Measurements from ENCODE around the gene PPP1CA. TPM values are rescaled to one million over a fixed set of nuclear protein-coding genes. Genes with fewer than 3 reads are reported as not detected.
"Not testable (repeated sequence)": the region's sequence is repeated elsewhere in the genome, so short reads cannot be mapped to it uniquely, and the experiment has no call there.

The PPP1CA gene
- total and polyA plus RNA-seq, 5 donors = 73.1 to 93.4 (median 79.4) TPM

DNA sequence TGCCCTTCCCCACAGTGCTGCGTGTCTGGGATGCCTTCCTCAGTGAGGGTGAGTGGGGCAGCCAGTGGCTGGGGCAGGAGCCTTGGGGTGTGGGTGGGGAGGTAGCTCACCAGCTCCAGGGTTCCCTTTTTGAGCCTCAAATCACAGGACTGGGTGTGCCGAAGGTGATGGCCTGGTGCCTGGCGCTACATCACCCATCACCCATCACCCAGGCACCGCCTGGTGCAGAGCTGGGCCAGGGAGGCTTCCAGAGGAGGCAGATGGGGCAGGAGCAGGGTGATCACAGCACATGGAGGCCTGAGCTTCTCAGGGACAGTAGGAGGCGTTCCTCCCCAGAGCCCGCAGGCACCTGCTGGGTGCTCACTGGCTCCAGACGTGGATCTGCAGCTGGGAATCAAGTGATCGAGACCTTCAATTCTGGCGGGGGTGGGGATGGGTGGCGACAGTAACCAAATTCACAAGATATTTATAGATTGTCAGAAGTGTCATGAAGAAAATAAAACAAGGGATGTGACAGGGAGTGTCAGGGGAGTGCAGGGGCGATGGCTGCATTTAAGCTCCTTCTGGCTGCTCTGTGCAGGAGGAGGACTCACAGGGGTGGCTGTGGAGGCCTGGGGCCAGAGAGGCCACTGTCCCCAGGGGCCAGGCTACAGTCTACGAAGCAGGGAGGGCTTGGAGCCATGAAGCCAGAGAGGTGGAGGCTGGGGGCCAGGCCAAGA, 5.5 kb upstream of the PPP1CA start:
- Histone ChIP-seq H3K27ac (ENCODE audit: low read length) (no peak overlapping the region), H3K9me3 (ENCODE audit: control insufficient read depth, low read length) (no peaks in the 10 kb centered on the region), H3K4me1 (ENCODE audit: control insufficient read depth, insufficient read depth, low read length) (no peaks in the 10 kb centered on the region), H3K4me3 (ENCODE audit: low read length) (no peak overlapping the region), H3K27me3 (ENCODE audit: control insufficient read depth, insufficient read depth) (no peaks in the 10 kb centered on the region)
- intact Hi-C loops (cut with DNase I) = loop anchor here in 1 of 4 donors (10.0 kb wide), 1 partner anchor 98 kb away; the partner anchor contains the start of genes CDK2AP2 and PITPNM1
- DNase-seq (peak in 1 of 3 donors; percentile 77), ATAC-seq (peak; percentile 4 to 30)
- WGBS = 45% methylated on average over 12 of the region's 12 CpGs

DNA sequence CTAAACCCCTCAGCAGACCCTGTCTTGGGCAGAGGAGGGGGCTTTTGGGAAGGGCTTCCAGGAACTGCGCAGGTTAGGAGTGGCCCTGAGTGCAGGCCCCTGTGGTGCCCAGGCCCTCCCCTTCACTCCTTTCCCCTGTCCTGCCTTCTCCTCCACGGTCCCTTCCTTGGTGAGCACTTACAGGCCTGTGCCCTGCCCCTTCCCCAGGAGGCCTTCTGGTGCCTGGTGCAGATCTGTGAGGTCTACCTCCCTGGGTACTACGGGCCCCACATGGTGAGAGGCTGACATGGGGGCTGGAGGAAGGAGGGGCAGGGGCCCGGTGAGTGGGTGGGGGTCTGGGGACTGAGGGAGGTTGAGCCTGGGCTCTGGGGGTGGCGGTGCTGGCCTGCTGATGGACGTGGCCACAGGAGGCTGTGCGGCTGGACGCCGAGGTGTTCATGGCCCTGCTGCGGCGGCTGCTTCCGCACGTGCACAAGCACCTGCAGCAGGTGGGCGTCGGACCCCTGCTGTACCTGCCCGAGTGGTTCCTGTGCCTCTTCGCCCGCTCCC, 4.8 kb upstream of the PPP1CA start:
- ATAC-seq (no peak), DNase-seq (no peak)
- intact Hi-C loops (cut with DNase I) = loop anchor here in 1 of 4 donors (10.0 kb wide), 1 partner anchor 98 kb away; the partner anchor contains the start of genes CDK2AP2 and PITPNM1
- 81% methylated on average over 18 of the region's 18 CpGs for WGBS
- no peaks in the 10 kb centered on the region for H3K4me1 ChIP-seq (ENCODE audit: control insufficient read depth, insufficient read depth, low read length)
- H3K27ac ChIP-seq (ENCODE audit: low read length) = no peak overlapping the region
- H3K9me3 ChIP-seq (ENCODE audit: control insufficient read depth, low read length) = no peaks in the 10 kb centered on the region
- H3K27me3 ChIP-seq (ENCODE audit: control insufficient read depth, insufficient read depth) = no peaks in the 10 kb centered on the region
- H3K4me3 ChIP-seq (ENCODE audit: low read length) = no peak overlapping the region

DNA sequence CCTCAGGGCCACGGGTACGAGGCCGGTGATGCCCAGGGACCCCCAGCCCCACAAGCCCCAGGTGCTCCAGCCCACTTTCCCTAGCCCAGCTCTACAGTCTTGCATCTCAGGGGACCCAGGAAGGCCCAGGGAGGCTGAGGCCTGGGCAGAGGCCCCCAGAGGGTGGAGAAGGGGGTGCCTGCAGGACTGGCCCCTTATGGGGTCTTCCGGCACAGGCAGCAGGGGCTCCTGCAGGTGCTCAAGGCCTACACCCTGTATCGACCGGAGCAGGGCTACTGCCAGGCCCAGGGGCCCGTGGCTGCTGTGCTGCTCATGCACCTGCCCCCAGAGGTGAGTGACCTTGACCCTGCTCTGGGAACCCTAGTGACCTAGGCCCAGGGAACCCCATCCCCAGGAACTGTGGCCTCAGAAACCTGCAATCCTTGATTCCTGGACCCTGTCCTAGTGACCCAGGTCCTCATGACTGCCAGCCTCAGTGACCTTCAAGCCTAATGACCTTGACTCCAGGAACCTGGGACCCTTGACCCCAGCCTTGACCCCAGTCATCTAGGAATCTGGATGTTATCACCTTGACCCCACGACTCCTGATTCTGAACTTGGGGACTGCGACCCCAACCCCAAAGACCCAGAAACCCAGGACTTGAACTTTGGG, 4.2 kb upstream of the PPP1CA start:
- no peak overlapping the region for H3K4me3 ChIP-seq (ENCODE audit: low read length)

DNA sequence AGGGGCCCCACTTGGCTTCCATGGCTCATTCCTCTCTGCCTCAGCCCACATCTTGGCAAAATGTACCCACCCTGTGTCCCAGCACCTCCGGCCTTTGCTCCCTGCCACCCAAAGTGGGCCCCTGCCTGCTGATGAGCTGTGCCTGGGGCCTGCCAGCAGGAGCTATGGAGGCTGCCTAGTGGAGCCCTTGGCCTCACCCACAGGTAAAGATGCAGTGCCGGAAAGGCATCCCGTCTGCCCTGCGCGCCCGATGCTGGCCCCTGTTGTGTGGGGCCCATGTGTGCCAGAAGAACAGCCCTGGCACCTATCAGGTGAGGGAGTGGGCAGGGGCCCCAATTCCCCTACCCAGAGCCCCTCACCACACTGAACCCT, 3.5 kb upstream of the PPP1CA start:
- no peak overlapping the region for H3K4me3 ChIP-seq (ENCODE audit: low read length)
- H3K27me3 ChIP-seq (ENCODE audit: control insufficient read depth, insufficient read depth) = no peaks in the 10 kb centered on the region
- WGBS = 89% methylated on average over 6 of the region's 6 CpGs
- DNase-seq = peak in 1 of 3 donors; percentile 51
- H3K9me3 ChIP-seq (ENCODE audit: control insufficient read depth, low read length) = no peaks in the 10 kb centered on the region
- intact Hi-C loops (cut with DNase I) = loop anchor here in 1 of 4 donors (10.0 kb wide), 1 partner anchor 100 kb away; the partner anchor contains the start of genes CDK2AP2 and PITPNM1
- H3K4me1 ChIP-seq (ENCODE audit: control insufficient read depth, insufficient read depth, low read length) = peaks cover 6% of the 10 kb centered on the region
- no peak overlapping the region for H3K27ac ChIP-seq (ENCODE audit: low read length)
- no peak for ATAC-seq

More for the DNA sequence above, 4.2 kb upstream of the PPP1CA start:
- Histone ChIP-seq H3K27ac (ENCODE audit: low read length) (no peak overlapping the region), H3K4me1 (ENCODE audit: control insufficient read depth, insufficient read depth, low read length) (peaks cover under 1% of the 10 kb centered on the region), H3K9me3 (ENCODE audit: control insufficient read depth, low read length) (no peaks in the 10 kb centered on the region), H3K27me3 (ENCODE audit: control insufficient read depth, insufficient read depth) (no peaks in the 10 kb centered on the region)
- no peak for ATAC-seq
- WGBS = 91% methylated on average over 9 of the region's 9 CpGs
- intact Hi-C loops (cut with DNase I) = loop anchor here in 1 of 4 donors (10.0 kb wide), 1 partner anchor 99 kb away; the partner anchor contains the start of genes CDK2AP2 and PITPNM1
- no peak for DNase-seq

DNA sequence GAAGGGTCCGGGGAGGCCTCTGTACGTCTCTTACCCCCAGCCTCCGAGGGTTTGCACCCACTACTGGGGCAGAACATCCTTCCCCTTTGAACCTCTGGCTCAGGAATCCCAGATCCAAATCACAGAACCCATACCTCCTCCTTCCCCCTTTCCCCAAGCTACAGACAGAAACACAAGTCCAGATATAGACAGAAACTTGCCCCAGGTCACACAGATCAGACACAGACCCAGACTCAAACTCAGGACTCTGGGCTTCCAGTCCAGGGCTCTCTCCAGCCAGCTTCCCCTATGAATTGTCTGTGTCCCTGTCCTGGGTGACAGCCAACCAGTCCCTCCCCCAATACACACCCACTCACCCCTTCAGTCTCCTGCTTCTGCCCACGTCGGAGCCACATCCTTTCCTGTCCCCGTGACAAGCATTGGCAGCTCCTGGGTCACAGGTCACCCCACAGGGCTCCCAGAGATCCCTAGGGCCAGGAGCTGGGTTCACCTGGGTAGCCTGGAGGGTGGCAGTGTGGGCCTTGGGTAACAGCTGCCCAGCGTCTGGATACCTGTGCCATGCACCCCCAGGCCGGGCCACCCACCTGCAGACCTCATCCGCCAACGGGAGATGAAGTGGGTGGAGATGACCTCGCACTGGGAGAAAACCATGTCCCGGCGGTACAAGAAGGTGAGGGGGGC, 3.0 kb upstream of the PPP1CA start:
- intact Hi-C loops (cut with DNase I) = loop anchor here in 2 of 4 donors (5.0 to 10.0 kb wide), 3 partner anchors 63 to 103 kb away; partner anchors contain the start of genes CDK2AP2 (in 2 of the 2), PITPNM1 (in 2 of the 2) and TMEM134 (in 1 of the 2)
- Histone ChIP-seq H3K27me3 (ENCODE audit: control insufficient read depth, insufficient read depth) (no peaks in the 10 kb centered on the region), H3K9me3 (ENCODE audit: control insufficient read depth, low read length) (no peaks in the 10 kb centered on the region), H3K4me3 (ENCODE audit: low read length) (no peak overlapping the region), H3K4me1 (ENCODE audit: control insufficient read depth, insufficient read depth, low read length) (peaks cover 6% of the 10 kb centered on the region), H3K27ac (ENCODE audit: low read length) (no peak overlapping the region)
- DNase-seq = no peak
- no peak for ATAC-seq
- WGBS = 65% methylated on average over 13 of the region's 13 CpGs

DNA sequence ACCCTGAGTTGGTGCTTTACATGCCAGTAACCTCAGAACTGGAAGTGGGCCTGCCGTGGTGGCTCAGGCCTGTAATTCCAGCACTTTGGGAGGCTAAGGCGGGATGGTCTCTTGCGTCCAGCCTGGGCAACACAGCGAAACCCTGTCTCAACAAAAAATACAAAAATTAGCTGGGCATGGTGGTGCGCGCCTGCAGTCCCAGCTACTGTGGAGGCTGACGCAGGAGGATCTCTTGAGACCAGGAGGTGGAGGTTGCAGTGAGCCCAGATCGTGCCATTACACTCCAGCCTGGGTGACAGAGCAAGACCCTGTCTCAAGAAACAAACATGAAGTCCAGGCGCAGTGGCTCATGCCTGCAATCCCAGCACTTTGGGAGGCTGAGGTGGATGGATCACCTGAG, 1.4 kb upstream of the PPP1CA start:
- not testable (repeated sequence) for H3K27me3 ChIP-seq (ENCODE audit: control insufficient read depth, insufficient read depth); H3K4me3 ChIP-seq (ENCODE audit: low read length); H3K4me1 ChIP-seq (ENCODE audit: control insufficient read depth, insufficient read depth, low read length); ATAC-seq; H3K9me3 ChIP-seq (ENCODE audit: control insufficient read depth, low read length); H3K27ac ChIP-seq (ENCODE audit: low read length); DNase-seq
- intact Hi-C loops (cut with DNase I) = loop anchor here in 2 of 4 donors (5.0 to 10.0 kb wide), 3 partner anchors 64 to 104 kb away; partner anchors contain the start of genes CDK2AP2 (in 2 of the 2), PITPNM1 (in 2 of the 2) and TMEM134 (in 1 of the 2)
- WGBS = 97% methylated on average over 9 of the region's 9 CpGs

DNA sequence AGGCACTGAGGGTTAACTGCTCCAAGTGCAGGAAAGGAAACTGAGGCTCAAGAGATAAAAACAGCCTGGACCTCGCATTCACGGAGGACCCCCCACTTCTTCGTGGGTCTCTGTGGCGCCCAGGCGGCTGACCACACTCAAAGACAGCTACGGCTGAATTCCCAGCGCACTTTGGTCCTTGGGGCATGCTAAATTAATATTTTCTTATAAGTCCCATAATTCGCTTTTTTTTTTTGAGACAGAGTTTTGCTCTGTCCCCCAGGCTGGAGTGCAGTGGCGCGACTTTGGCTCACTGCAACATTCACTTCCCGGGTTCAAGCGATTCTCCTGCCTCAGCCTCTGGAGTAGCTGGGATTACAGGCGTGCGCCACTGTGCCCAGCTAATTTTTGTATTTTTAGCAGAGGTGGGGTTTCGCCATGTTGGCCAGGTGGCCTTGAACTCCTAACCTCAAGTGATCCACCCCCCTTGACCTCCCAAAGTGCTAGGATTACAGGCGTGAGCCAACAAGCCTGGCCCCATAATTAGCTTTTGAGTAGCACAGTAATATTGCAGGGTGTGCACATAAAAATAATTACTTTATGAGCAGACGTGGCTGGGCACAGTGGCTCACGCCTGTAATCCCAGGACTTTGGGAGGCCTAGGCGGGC, 658 bp upstream of the PPP1CA start:
- not testable (repeated sequence) for H3K9me3 ChIP-seq (ENCODE audit: control insufficient read depth, low read length); H3K4me1 ChIP-seq (ENCODE audit: control insufficient read depth, insufficient read depth, low read length); H3K27me3 ChIP-seq (ENCODE audit: control insufficient read depth, insufficient read depth); ATAC-seq
- 58% methylated on average over 19 of the region's 19 CpGs for WGBS
- intact Hi-C loops (cut with DNase I) = loop anchor here in 2 of 4 donors (5.0 to 10.0 kb wide), 3 partner anchors 65 to 105 kb away; partner anchors contain the start of genes CDK2AP2 (in 2 of the 2), PITPNM1 (in 2 of the 2) and TMEM134 (in 1 of the 2)
- Histone ChIP-seq H3K27ac (ENCODE audit: low read length) (peak overlapping the region; percentile 96), H3K4me3 (ENCODE audit: low read length) (peak overlapping the region; percentile 80)
- DNase-seq = peak in 1 of 3 donors; percentile 65

DNA sequence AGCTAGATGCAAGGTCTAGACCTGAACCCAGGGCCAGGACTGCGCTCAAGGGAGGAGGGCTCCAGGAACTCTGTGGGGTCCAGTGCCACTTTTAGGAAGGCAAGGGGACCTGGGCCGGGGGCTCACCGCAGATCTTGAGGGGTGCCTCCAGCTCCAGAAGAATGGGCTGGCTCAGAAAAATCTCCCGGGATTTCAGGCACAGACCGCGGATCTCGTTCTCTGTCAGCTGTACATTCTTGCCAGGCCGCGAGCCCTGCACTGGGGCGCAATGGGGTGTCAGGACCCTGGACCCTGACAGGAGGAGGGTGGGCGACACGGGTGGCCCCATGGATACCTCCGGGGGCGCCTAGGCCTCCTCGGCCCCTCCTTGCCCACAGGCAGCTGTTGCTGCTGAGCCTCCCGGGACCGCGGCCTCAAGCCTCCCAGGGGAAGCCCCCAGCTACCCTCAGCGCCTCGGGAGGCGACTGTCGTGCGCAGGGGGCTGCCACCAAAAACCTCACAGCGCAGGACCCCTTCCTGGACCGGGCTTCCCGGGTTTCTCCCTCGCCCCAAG, 640 bp downstream of the PPP1CA start:
- peak overlapping the region; percentile 97 for H3K27ac ChIP-seq (ENCODE audit: low read length)
- intact Hi-C loops (cut with DNase I) = loop anchor here in 2 of 4 donors (5.0 to 10.0 kb wide), 3 partner anchors 66 to 106 kb away; partner anchors contain the start of genes CDK2AP2 (in 2 of the 2), PITPNM1 (in 2 of the 2) and TMEM134 (in 1 of the 2)
- WGBS = 4% methylated on average over 27 of the region's 27 CpGs
- no peaks in the 10 kb centered on the region for H3K9me3 ChIP-seq (ENCODE audit: control insufficient read depth, low read length)
- peak overlapping the region; percentile 80 for H3K4me3 ChIP-seq (ENCODE audit: low read length)
- no peaks in the 10 kb centered on the region for H3K27me3 ChIP-seq (ENCODE audit: control insufficient read depth, insufficient read depth)
- DNase-seq = no peak
- ATAC-seq = peak; percentile 2 to 22
- peaks cover 6% of the 10 kb centered on the region for H3K4me1 ChIP-seq (ENCODE audit: control insufficient read depth, insufficient read depth, low read length)

DNA sequence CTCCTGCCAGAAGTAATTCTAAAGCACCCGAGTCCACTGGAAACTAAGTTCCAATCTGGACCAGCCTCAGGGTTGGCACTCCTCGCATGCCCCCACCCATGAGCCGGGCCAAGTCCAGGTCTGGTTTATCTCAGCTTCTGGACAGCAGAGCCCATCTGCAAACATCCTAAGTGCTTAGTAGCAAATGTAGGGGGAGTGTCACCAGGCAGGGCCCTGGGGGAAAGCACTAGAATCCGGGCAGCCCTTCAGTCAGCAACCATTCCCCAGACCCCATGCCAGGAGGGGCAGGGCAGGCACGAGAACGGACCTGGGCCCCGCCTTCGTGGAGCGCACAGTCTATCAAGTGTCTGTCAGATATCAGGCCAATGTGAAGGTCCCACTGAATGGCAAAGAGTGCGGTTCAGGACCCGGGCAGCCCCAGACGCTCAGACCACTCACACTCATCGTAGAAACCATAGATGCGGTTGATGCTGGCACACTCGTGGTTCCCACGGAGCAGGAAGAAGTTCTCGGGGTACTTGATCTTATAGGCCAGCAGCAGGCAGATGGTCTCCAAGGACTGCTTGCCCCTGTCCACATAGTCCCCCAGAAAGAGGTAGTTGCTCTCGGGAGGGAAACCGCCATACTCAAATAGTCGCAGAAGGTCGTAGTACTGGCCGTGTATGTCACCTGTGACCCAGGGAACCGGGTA, 1.3 kb downstream of the PPP1CA start:
- 37% methylated on average over 23 of the region's 23 CpGs for WGBS

More for the DNA sequence above, 1.3 kb downstream of the PPP1CA start:
- intact Hi-C loops (cut with DNase I) = loop anchor here in 2 of 4 donors (5.0 to 10.0 kb wide), 3 partner anchors 67 to 107 kb away; partner anchors contain the start of genes CDK2AP2 (in 2 of the 2), PITPNM1 (in 2 of the 2) and TMEM134 (in 1 of the 2)
- peak in 2 of 3 donors; percentile 65 to 66 for DNase-seq
- no peak for ATAC-seq
- H3K4me1 ChIP-seq (ENCODE audit: control insufficient read depth, insufficient read depth, low read length) = peaks cover 6% of the 10 kb centered on the region
- no peaks in the 10 kb centered on the region for H3K9me3 ChIP-seq (ENCODE audit: control insufficient read depth, low read length)
- no peaks in the 10 kb centered on the region for H3K27me3 ChIP-seq (ENCODE audit: control insufficient read depth, insufficient read depth)
- no peak overlapping the region for H3K27ac ChIP-seq (ENCODE audit: low read length)
- H3K4me3 ChIP-seq (ENCODE audit: low read length) = peak overlapping the region; percentile 80

Measured in right cardiac atrium (tissue), 5 donors.